ENCODE results near the gene SPRR4. TPM values are rescaled to one million over a fixed set of nuclear protein-coding genes. Genes with fewer than 3 reads are reported as not detected.
A peak's percentile ranks its signal among the peaks of the same experiment; 100 is the strongest.

Gene SPRR4
- polyA plus RNA-seq, 1 donor (not counting 4 experiments of a cell fraction or from before 2014, with no cell fraction given): 1.9 TPM

- Histone ChIP-seq H3K9ac (ENCODE audit: control insufficient read depth, extremely low read depth, insufficient read depth, low read length) (no peak overlapping the region), H3K27ac (ENCODE audit: control insufficient read depth, insufficient read depth, low read length) (no peak overlapping the region), H3K9me3 (ENCODE audit: control insufficient read depth, low read depth, low read length) (no peaks in the 10 kb centered on the region), H3K4me2 (ENCODE audit: control insufficient read depth, extremely low read depth, insufficient read depth, low read depth, low read length) (no peak overlapping the region), H4K20me1 (ENCODE audit: control insufficient read depth, extremely low read depth, insufficient read depth, low read length) (no peaks in the 10 kb centered on the region), H3K36me3 (ENCODE audit: control insufficient read depth in 2 of 2, extremely low read depth in 1 of 2, insufficient read depth in 2 of 2, low read length in 2 of 2) (no peaks in the 10 kb centered on the region), H3K79me2 (ENCODE audit: control insufficient read depth, insufficient read depth, low read length) (no peaks in the 10 kb centered on the region), H3K4me1 (ENCODE audit: control insufficient read depth, extremely low read depth, insufficient read depth, low read length) (peaks cover 9% of the 10 kb centered on the region), H3K27me3 (ENCODE audit: control insufficient read depth, extremely low read depth, insufficient read depth, low read length) (no peaks in the 10 kb centered on the region), H3K4me3 (ENCODE audit: control insufficient read depth in 2 of 3, extremely low read depth in 1 of 3, insufficient read depth in 2 of 3, low read depth in 1 of 3, low read length in 3 of 3) (no peak overlapping the region), H2AFZ (ENCODE audit: control insufficient read depth, low read length) (no peak overlapping the region), H3K9me1 (ENCODE audit: control insufficient read depth, extremely low read depth, insufficient read depth, low read length) (no peaks in the 10 kb centered on the region)
- dilution Hi-C loops (cut with MboI; ENCODE audit: extremely low pct_ligation_motif_present, low sequenced_read_pairs): no loop called here
- DNase-seq (ENCODE audit: low read depth, low spot score): no peak
- TF ChIP-seq CTCF (optimal IDR thresholded peaks at IDR 0.05 in 1 of 3, IDR thresholded peaks at IDR 0.05 in 1 of 3, conservative IDR thresholded peaks at IDR 0.05 in 1 of 3; ENCODE audit: extremely low read depth in 1 of 3, insufficient read depth in 2 of 3, low read length in 3 of 3) (no peak), EZH2 (IDR thresholded peaks at IDR 0.05; ENCODE audit: low read length) (no peak)
- peak; percentile 48 for FAIRE-seq
These were observed 38.2 kb upstream of the SPRR4 start for GRCh38 chr1:152932170-152932811.

GRCh38 chr1:152933196-152933595, 37.3 kb upstream of the SPRR4 start:
- Histone ChIP-seq H3K27me3 (ENCODE audit: control insufficient read depth, extremely low read depth, insufficient read depth, low read length) (no peaks in the 10 kb centered on the region), H3K4me1 (ENCODE audit: control insufficient read depth, extremely low read depth, insufficient read depth, low read length) (peaks cover 9% of the 10 kb centered on the region), H2AFZ (ENCODE audit: control insufficient read depth, low read length) (no peak overlapping the region), H3K9me1 (ENCODE audit: control insufficient read depth, extremely low read depth, insufficient read depth, low read length) (no peaks in the 10 kb centered on the region), H3K4me3 (ENCODE audit: control insufficient read depth in 2 of 3, extremely low read depth in 1 of 3, insufficient read depth in 2 of 3, low read depth in 1 of 3, low read length in 3 of 3) (no peak overlapping the region), H3K9me3 (ENCODE audit: control insufficient read depth, low read depth, low read length) (no peaks in the 10 kb centered on the region), H3K79me2 (ENCODE audit: control insufficient read depth, insufficient read depth, low read length) (no peaks in the 10 kb centered on the region), H3K36me3 (ENCODE audit: control insufficient read depth in 2 of 2, extremely low read depth in 1 of 2, insufficient read depth in 2 of 2, low read length in 2 of 2) (no peaks in the 10 kb centered on the region), H4K20me1 (ENCODE audit: control insufficient read depth, extremely low read depth, insufficient read depth, low read length) (no peaks in the 10 kb centered on the region), H3K4me2 (ENCODE audit: control insufficient read depth, extremely low read depth, insufficient read depth, low read depth, low read length) (no peak overlapping the region), H3K27ac (ENCODE audit: control insufficient read depth, insufficient read depth, low read length) (no peak overlapping the region), H3K9ac (ENCODE audit: control insufficient read depth, extremely low read depth, insufficient read depth, low read length) (no peak overlapping the region)
- TF ChIP-seq CTCF (optimal IDR thresholded peaks at IDR 0.05 in 1 of 3, IDR thresholded peaks at IDR 0.05 in 1 of 3, conservative IDR thresholded peaks at IDR 0.05 in 1 of 3; ENCODE audit: extremely low read depth in 1 of 3, insufficient read depth in 2 of 3, low read length in 3 of 3) (no peak), EZH2 (IDR thresholded peaks at IDR 0.05; ENCODE audit: low read length) (no peak)
- dilution Hi-C loops (cut with MboI; ENCODE audit: extremely low pct_ligation_motif_present, low sequenced_read_pairs): no loop called here
- DNase-seq (ENCODE audit: low read depth, low spot score) (no peak), FAIRE-seq (peak; percentile 61)
